Ascending aorta (tissue), 2 donors: Measurements from ENCODE around the gene PLCE1. TPM values are rescaled to one million over a fixed set of nuclear protein-coding genes. Genes with fewer than 3 reads are reported as not detected.

Experiments
- DNase-seq, 2 donors: peaks; one replicate each; pipeline ENCODE4 v3.0.0-alpha.2; 2019; ENCODE audit warnings: low spot score in 2 of 2
- H3K27ac ChIP-seq, 2 donors: fragments of 200-600 bp; sonication (generic); one replicate each; pipeline ENCODE4 v1.5.1; 2016 to 2017; ENCODE audit warnings: mild to moderate bottlenecking in 1 of 2
- H3K27me3 ChIP-seq: fragments of 200-600 bp; sonication (generic); one replicate; pipeline ENCODE4 v1.5.1; 2017
- H3K36me3 ChIP-seq, 2 donors: fragments of 200-600 bp; sonication (generic); one replicate each; pipeline ENCODE4 v1.5.1; 2016
- H3K4me1 ChIP-seq, 2 donors: fragments of 200-600 bp; sonication (generic); one replicate each; pipeline ENCODE4 v1.5.1; 2016 to 2017; ENCODE audit warnings: mild to moderate bottlenecking in 1 of 2
- H3K4me3 ChIP-seq, 2 donors: fragments of 200-600 bp; sonication (generic); one replicate each; pipeline ENCODE4 v1.5.1; 2016 to 2017; ENCODE audit warnings: mild to moderate bottlenecking in 1 of 2
- H3K9me3 ChIP-seq, 2 donors: fragments of 200-600 bp; sonication (generic); one replicate each; pipeline ENCODE4 v1.5.1; 2016
- intact Hi-C: fragments of 100-400 bp; cut with DNase I; formaldehyde crosslinking; loops from one replicate; pipeline ENCODE4 v1.15.1; 2023
- total RNA-seq: library from RNA; depleted of rRNA; stranded (reverse); fragments of >200 nt; gene quantifications from one replicate; pipeline ENCODE4 v1.1.0, GENCODE V29; 2016
- TF ChIP-seq, protein P1 (sequence below), 3 experiments: fragments of 200-600 bp in 2 of 3; fragments of 450-650 bp in 1 of 3; sonication (generic) in 2 of 3; IDR thresholded peaks; one replicate each; pipeline ENCODE4 v1.5.1; 2016 to 2019; ENCODE audit warnings: antibody characterized with exemption in 3 of 3, mild to moderate bottlenecking in 1 of 3, moderate library complexity in 1 of 3

Gene PLCE1
- total RNA-seq, 1 donor from 2014 or later: 3.8 TPM

DNA sequence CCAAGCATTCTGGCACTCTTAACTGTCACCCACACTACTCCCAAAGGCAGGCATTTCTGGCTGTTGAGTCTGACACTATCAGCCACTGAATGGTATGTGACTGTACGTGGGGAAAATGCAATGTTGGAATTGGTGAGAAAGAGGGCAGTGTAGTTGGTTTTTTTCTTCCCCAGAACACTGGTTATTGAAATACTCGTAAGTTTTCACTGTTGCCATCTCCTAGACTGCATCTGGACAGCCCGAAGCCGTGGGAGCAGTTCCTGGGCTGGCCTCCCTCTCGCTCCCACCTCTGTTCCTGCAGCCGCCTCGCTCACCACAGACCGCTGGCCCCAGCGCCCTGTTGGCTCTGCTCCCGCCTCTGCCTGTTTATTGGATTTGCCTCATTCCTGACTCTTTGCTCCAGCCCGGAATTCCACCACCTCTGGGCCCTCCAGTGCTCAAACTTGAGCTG is 5.7 kb downstream of the PLCE1 start:
- Histone ChIP-seq H3K27ac (peak overlapping the region; percentile 66 to 89), H3K9me3 (no peaks in the 10 kb centered on the region), H3K27me3 (no peaks in the 10 kb centered on the region), H3K36me3 (no peaks in the 10 kb centered on the region), H3K4me3 (peak overlapping the region in 1 of 2 donors; percentile 18), H3K4me1 (peaks cover 0 to 20% of the 10 kb centered on the region in 2 donors)
- intact Hi-C loops: loop anchor here (5.0 to 10.0 kb wide), 2 partner anchors 93 to 145 kb away; no protein-coding TSS in a partner anchor
- TF ChIP-seq, protein P1, sequence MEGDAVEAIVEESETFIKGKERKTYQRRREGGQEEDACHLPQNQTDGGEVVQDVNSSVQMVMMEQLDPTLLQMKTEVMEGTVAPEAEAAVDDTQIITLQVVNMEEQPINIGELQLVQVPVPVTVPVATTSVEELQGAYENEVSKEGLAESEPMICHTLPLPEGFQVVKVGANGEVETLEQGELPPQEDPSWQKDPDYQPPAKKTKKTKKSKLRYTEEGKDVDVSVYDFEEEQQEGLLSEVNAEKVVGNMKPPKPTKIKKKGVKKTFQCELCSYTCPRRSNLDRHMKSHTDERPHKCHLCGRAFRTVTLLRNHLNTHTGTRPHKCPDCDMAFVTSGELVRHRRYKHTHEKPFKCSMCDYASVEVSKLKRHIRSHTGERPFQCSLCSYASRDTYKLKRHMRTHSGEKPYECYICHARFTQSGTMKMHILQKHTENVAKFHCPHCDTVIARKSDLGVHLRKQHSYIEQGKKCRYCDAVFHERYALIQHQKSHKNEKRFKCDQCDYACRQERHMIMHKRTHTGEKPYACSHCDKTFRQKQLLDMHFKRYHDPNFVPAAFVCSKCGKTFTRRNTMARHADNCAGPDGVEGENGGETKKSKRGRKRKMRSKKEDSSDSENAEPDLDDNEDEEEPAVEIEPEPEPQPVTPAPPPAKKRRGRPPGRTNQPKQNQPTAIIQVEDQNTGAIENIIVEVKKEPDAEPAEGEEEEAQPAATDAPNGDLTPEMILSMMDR (IDR thresholded peaks at IDR 0.05): peak in 1 of 3 experiments; percentile 12
- peak in 1 of 2 donors; percentile 84 for DNase-seq

DNA sequence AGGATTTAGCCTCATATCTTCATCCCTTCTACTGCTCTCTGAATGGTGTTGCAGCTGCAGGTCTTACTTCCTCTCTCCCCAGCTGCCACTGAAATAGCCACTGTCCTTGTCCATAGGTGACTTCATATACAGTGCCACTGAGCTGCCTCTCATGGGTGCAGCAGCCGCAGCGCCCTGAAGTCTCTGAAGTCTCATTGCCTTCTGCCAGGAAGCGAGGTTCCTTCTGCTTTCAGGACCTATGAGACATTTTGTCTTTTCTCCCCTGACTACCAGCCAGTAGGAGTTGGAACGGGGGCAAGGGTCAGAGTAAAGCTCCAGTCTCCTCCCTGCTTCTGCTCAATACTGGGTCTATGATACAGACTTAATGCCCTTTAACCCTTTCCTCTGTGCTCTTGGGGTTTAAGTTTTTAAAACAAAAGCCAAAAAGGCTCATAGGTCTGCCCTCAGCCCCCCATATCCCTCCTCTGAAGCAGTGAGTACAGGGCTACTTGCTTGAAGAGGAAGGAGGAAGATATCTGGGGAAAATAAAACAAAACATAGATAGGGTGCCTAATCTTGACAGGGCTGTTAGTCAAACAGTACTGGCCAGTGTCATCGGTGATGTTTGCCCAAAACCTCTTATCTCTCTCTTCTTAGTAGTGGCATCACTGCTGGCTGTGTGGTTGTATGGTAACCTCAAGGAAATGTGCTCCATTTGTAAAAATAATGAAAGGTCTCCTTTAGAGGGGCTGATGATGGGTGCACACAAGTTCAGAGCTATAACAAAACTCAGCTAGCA is 7.1 kb downstream of the PLCE1 start:
- no peak overlapping the region for H3K4me3 ChIP-seq
- intact Hi-C loops: loop anchor here (5.0 kb wide), 1 partner anchor 211 kb away; no protein-coding TSS in a partner anchor
- H3K4me1 ChIP-seq: peaks cover 0 to 22% of the 10 kb centered on the region in 2 donors
- H3K9me3 ChIP-seq: no peaks in the 10 kb centered on the region
- TF ChIP-seq, protein P1 (IDR thresholded peaks at IDR 0.05): no peak
- peak overlapping the region; percentile 66 to 89 for H3K27ac ChIP-seq
- no peak for DNase-seq
- H3K27me3 ChIP-seq: no peaks in the 10 kb centered on the region
- no peaks in the 10 kb centered on the region for H3K36me3 ChIP-seq

DNA sequence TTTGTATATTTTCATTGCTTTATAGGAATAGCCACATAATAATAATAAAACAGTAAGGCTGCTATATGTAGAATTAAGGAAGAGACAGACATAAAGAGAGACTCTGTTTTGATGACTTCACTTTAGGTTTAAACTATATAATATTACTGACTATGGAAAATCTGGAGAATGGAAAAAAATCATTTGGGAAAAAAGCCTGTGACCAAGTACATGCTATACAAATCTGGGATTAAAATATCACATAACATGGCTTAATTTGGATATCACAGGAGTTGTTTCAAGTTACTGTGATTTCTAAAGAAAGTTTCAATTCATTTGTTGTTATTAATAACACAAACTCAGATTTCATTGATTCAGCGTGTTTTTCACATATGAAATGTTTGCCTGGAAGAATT is 7.7 kb downstream of the PLCE1 start:
- no peaks in the 10 kb centered on the region for H3K9me3 ChIP-seq
- H3K36me3 ChIP-seq: no peaks in the 10 kb centered on the region
- H3K27me3 ChIP-seq: no peaks in the 10 kb centered on the region
- peaks cover 0 to 24% of the 10 kb centered on the region in 2 donors for H3K4me1 ChIP-seq
- intact Hi-C loops: loop anchor here (5.0 kb wide), 1 partner anchor 211 kb away; no protein-coding TSS in a partner anchor
- no peak overlapping the region for H3K4me3 ChIP-seq
- TF ChIP-seq, protein P1 (IDR thresholded peaks at IDR 0.05): no peak
- no peak for DNase-seq
- peak overlapping the region in 1 of 2 donors; percentile 89 for H3K27ac ChIP-seq

DNA sequence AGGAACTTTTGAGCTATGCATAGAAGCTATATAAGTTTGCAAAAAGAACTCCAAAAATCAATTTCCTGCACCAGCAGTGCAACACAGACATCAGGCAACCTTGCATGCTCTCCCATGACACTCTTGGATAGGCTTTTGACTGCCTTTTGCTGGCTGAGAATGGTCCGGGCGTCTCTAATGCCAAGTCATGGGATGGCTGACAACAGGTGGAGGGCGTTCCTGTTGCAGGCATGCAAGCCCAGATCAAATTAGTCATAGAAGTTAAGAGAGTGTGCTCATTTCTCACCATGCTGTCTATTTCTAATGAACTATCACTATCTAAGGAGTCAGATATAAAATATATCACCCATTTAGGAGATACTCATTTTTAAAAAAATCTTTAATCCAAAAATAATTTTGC is 8.4 kb downstream of the PLCE1 start:
- H3K36me3 ChIP-seq: no peaks in the 10 kb centered on the region
- TF ChIP-seq, protein P1 (IDR thresholded peaks at IDR 0.05): no peak
- peaks cover 0 to 30% of the 10 kb centered on the region in 2 donors for H3K4me1 ChIP-seq
- intact Hi-C loops: loop anchor here (5.0 kb wide), 1 partner anchor 210 kb away; no protein-coding TSS in a partner anchor
- H3K27ac ChIP-seq: no peak overlapping the region
- DNase-seq: no peak
- H3K9me3 ChIP-seq: no peaks in the 10 kb centered on the region
- H3K4me3 ChIP-seq: no peak overlapping the region
- no peaks in the 10 kb centered on the region for H3K27me3 ChIP-seq

DNA sequence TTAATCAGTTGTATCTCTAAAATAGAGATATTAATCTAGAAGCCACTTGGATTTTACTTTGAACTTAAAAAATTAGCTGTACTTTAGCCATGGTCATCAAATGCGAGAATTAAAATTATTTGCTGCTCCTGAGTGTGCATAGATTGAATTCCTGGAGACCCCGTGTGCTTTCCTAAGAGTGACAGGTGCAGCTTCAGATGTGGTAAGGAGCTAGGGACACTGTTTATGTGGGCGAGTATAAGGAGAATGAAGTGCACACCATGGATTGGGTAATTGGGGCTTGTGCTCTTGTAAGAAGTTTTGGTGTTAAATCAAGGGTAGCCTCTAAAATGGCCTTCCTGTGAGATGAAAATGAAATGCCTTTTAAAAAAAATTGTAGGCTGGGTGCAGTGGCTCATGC is 9.8 kb downstream of the PLCE1 start:
- Histone ChIP-seq H3K36me3 (no peaks in the 10 kb centered on the region), H3K27ac (no peak overlapping the region), H3K9me3 (no peaks in the 10 kb centered on the region), H3K27me3 (no peaks in the 10 kb centered on the region), H3K4me3 (no peak overlapping the region), H3K4me1 (peaks cover 0 to 37% of the 10 kb centered on the region in 2 donors)
- TF ChIP-seq, protein P1 (IDR thresholded peaks at IDR 0.05): no peak
- intact Hi-C loops: loop anchor here (5.0 kb wide), 1 partner anchor 209 kb away; no protein-coding TSS in a partner anchor
- no peak for DNase-seq
